ENCODE data around the gene MRPL2.

GRCh38 chr6:43093436-43094289 is 34.4 kb upstream of the MRPL2 start:
- TF ChIP-seq CTCF (IDR thresholded peaks at IDR 0.05) (no peak), EZH2 (IDR thresholded peaks at IDR 0.05; ENCODE audit: borderline replicate concordance, insufficient read depth, low read depth, low read length, poor library complexity, severe bottlenecking) (no peak)

Measured in B cell (primary cell).